H1 (cell line): Measurements from ENCODE around the gene TFF1. TPM values are rescaled to one million over a fixed set of nuclear protein-coding genes. Genes with fewer than 3 reads are reported as not detected.

ENCODE experiments used
- CTCF ChIA-PET: fragments of 300-600 bp; sonication (Branson Sonifier 250); formaldehyde crosslinking; loops from one replicate; lab custom pipeline; 2021; ENCODE audit not compliant: partially characterized antibody; lab: Charles Lee
- POLR2A ChIA-PET: fragments of 300-600 bp; sonication (Branson Sonifier 250); formaldehyde crosslinking; loops from one replicate; lab custom pipeline; 2021; ENCODE audit warnings: inconsistent platforms; ENCODE audit not compliant: partially characterized antibody; lab: Charles Lee
- DNase-seq, 2 experiments: peaks; one replicate each; pipeline versions ENCODE4 v3.0.0 to v3.0.0-alpha.2; 2010 to 2022; ENCODE audit warnings: low spot score in 2 of 2, low read depth in 1 of 2, mixed read lengths in 1 of 2
- FAIRE-seq: peaks from 2 replicates; lab custom pipeline; 2011; peaks lifted over from hg19 to GRCh38; lab: Jason Lieb, UNC
- H2AFZ ChIP-seq: 2 replicates; pipeline ENCODE4 v1.8.1; 2012; ENCODE audit warnings: low read length, inconsistent platforms
- H2AK5ac ChIP-seq: 2 replicates; pipeline ENCODE4 v1.6.1; 2013; ENCODE audit warnings: low read depth, low read length
- H2BK120ac ChIP-seq: replicated peaks from 2 replicates; pipeline ENCODE3; 2013; ENCODE audit warnings: low read depth, low read length, inconsistent platforms
- H2BK12ac ChIP-seq: 2 replicates; pipeline ENCODE4 v1.6.1; 2013; ENCODE audit warnings: low read depth, low read length
- H2BK15ac ChIP-seq: 2 replicates; pipeline ENCODE4 v1.6.1; 2013; ENCODE audit warnings: low read length
- H2BK20ac ChIP-seq: 2 replicates; pipeline ENCODE4 v1.6.1; 2013; ENCODE audit warnings: low read length
- H2BK5ac ChIP-seq: 2 replicates; pipeline ENCODE4 v1.6.1; 2013; ENCODE audit warnings: low read depth, low read length
- H3K14ac ChIP-seq: 2 replicates; pipeline ENCODE4 v1.6.1; 2013; ENCODE audit warnings: inconsistent platforms; ENCODE audit not compliant: insufficient read length
- H3K18ac ChIP-seq: 2 replicates; pipeline ENCODE4 v1.6.1; 2013; ENCODE audit warnings: low read length; ENCODE audit errors: extremely low read depth
- H3K23ac ChIP-seq: 2 replicates; pipeline ENCODE4 v1.6.1; 2013; ENCODE audit warnings: inconsistent platforms; ENCODE audit not compliant: insufficient read length
- H3K23me2 ChIP-seq: 2 replicates; pipeline ENCODE4 v1.6.1; 2013; ENCODE audit warnings: low read depth, low read length
- H3K27ac ChIP-seq: 2 replicates; pipeline ENCODE4 v1.6.1; 2011; ENCODE audit warnings: low read depth, low read length, inconsistent platforms
- H3K27me3 ChIP-seq, 4 experiments: replicated peaks in 1 of 4; 1 replicate in 1 of 4; 2 replicates in 3 of 4; pipeline versions ENCODE4 v1.6.1 to v1.8.1; 2011 to 2013; ENCODE audit warnings: low read length in 3 of 4, mild to moderate bottlenecking in 3 of 4, inconsistent platforms in 2 of 4, mixed read lengths in 2 of 4, moderate library complexity in 1 of 4; ENCODE audit not compliant: control insufficient read depth in 3 of 4, insufficient read depth in 3 of 4; ENCODE audit errors: extremely low read depth in 1 of 4
- H3K36me3 ChIP-seq, 4 experiments: 2 replicates each; pipeline versions ENCODE4 v1.6.1 to v1.8.1; 2011 to 2013; ENCODE audit warnings: mild to moderate bottlenecking in 4 of 4, low read length in 3 of 4, moderate library complexity in 2 of 4, control low read depth in 1 of 4, inconsistent platforms in 1 of 4; ENCODE audit not compliant: insufficient read depth in 4 of 4, control insufficient read depth in 2 of 4
- H3K4ac ChIP-seq: replicated peaks from 2 replicates; pipeline ENCODE3; 2013; ENCODE audit warnings: low read length, low read depth, mixed read lengths, inconsistent platforms; ENCODE audit not compliant: insufficient read length
- H3K4me1 ChIP-seq, 4 experiments: replicated peaks in 1 of 4; 1 replicate in 1 of 4; 2 replicates in 3 of 4; pipeline versions ENCODE4 v1.6.1 to v1.8.1; 2011 to 2013; ENCODE audit warnings: low read length in 3 of 4, inconsistent platforms in 2 of 4, mixed read lengths in 1 of 4; ENCODE audit not compliant: insufficient read depth in 4 of 4, control insufficient read depth in 3 of 4
- H3K4me2 ChIP-seq, 2 experiments: 2 replicates each; pipeline versions ENCODE4 v1.6.1 to v1.8.1; 2011 to 2013; ENCODE audit warnings: low read depth in 2 of 2, low read length in 2 of 2, control low read depth in 1 of 2, inconsistent platforms in 1 of 2, mild to moderate bottlenecking in 1 of 2; ENCODE audit not compliant: insufficient read depth in 1 of 2
- H3K4me3 ChIP-seq, 4 experiments: fragments of 200-600, 300-600 bp in 1 of 4; sonication (generic), shearing (Covaris generic), sonication (Bioruptor Twin) in 1 of 4; 2 replicates each; pipeline versions ENCODE4 v1.5.1 to v1.8.1; 2011 to 2016; ENCODE audit warnings: low read length in 4 of 4, low read depth in 3 of 4, control low read depth in 2 of 4, inconsistent platforms in 2 of 4, mild to moderate bottlenecking in 2 of 4, mixed read lengths in 1 of 4, moderate library complexity in 1 of 4; ENCODE audit not compliant: insufficient read depth in 2 of 4; ENCODE audit errors: extremely low read depth in 1 of 4
- H3K56ac ChIP-seq: replicated peaks from 2 replicates; pipeline ENCODE3; 2013; ENCODE audit warnings: low read depth, mild to moderate bottlenecking, mixed read lengths, low read length, inconsistent platforms; ENCODE audit not compliant: insufficient read length
- H3K79me1 ChIP-seq: 2 replicates; pipeline ENCODE4 v1.6.1; 2013; ENCODE audit warnings: low read depth, low read length, control low read depth
- H3K79me2 ChIP-seq, 2 experiments: 2 replicates each; pipeline versions ENCODE4 v1.6.1 to v1.8.1; 2012 to 2013; ENCODE audit warnings: low read length in 2 of 2, mild to moderate bottlenecking in 2 of 2, inconsistent platforms in 1 of 2; ENCODE audit not compliant: insufficient read depth in 2 of 2, control insufficient read depth in 1 of 2
- H3K9ac ChIP-seq, 4 experiments: replicated peaks in 1 of 4; 1 replicate in 1 of 4; 2 replicates in 3 of 4; pipeline versions ENCODE4 v1.6.1 to v1.8.1; 2011 to 2013; ENCODE audit warnings: low read depth in 3 of 4, low read length in 3 of 4, control low read depth in 2 of 4, mild to moderate bottlenecking in 2 of 4, moderate library complexity in 2 of 4, inconsistent platforms in 1 of 4; ENCODE audit errors: extremely low read depth in 1 of 4
- H3K9me3 ChIP-seq, 2 experiments: 2 replicates each; pipeline versions ENCODE4 v1.6.1 to v1.8.1; 2012 to 2013; ENCODE audit warnings: mild to moderate bottlenecking in 2 of 2, moderate library complexity in 2 of 2, control low read depth in 1 of 2, inconsistent platforms in 1 of 2, low read depth in 1 of 2, low read length in 1 of 2, mixed read lengths in 1 of 2; ENCODE audit not compliant: insufficient read depth in 2 of 2
- H4K20me1 ChIP-seq, 2 experiments: replicated peaks in 1 of 2; 2 replicates each; pipeline versions ENCODE3 to v1.8.1; 2011 to 2013; ENCODE audit warnings: inconsistent platforms in 2 of 2, low read length in 2 of 2, mild to moderate bottlenecking in 1 of 2; ENCODE audit not compliant: insufficient read depth in 2 of 2, control insufficient read depth in 1 of 2
- H4K5ac ChIP-seq: 2 replicates; pipeline ENCODE4 v1.6.1; 2013; ENCODE audit warnings: low read length, low read depth, mixed read lengths, inconsistent platforms; ENCODE audit not compliant: insufficient read length
- H4K8ac ChIP-seq: 2 replicates; pipeline ENCODE4 v1.8.0; 2013; ENCODE audit warnings: mild to moderate bottlenecking, moderate library complexity, low read length, inconsistent platforms; ENCODE audit not compliant: insufficient read depth; ENCODE audit errors: extremely low read depth
- H4K91ac ChIP-seq: replicated peaks from 2 replicates; pipeline ENCODE3; 2013; ENCODE audit warnings: low read length, mixed read lengths, inconsistent platforms; ENCODE audit not compliant: insufficient read length
- BACH1 ChIP-seq: IDR thresholded peaks from 2 replicates; pipeline ENCODE4 v1.6.1; 2012; ENCODE audit warnings: low read length, improper control_type of control experiment
- CEBPB ChIP-seq: IDR thresholded peaks from 2 replicates; pipeline ENCODE4 v1.6.1; 2012; ENCODE audit warnings: low read depth, low read length
- EP300 ChIP-seq, 2 experiments: IDR thresholded peaks; 1 replicate in 1 of 2; 2 replicates in 1 of 2; pipeline ENCODE4 v1.6.1; 2011 to 2012; ENCODE audit warnings: low read depth in 2 of 2, low read length in 2 of 2, mild to moderate bottlenecking in 2 of 2, borderline replicate concordance in 1 of 2, inconsistent platforms in 1 of 2, moderate library complexity in 1 of 2
- RBBP5 ChIP-seq: IDR thresholded peaks from 2 replicates; pipeline ENCODE4 v1.7.1; 2012; ENCODE audit warnings: low read depth, mild to moderate bottlenecking, inconsistent platforms, low read length, moderate library complexity, borderline replicate concordance
- SP2 ChIP-seq: IDR thresholded peaks from 2 replicates; pipeline ENCODE4 v1.6.1; 2012; ENCODE audit warnings: mild to moderate bottlenecking, low read length, inconsistent platforms
- SP4 ChIP-seq: IDR thresholded peaks from 2 replicates; pipeline ENCODE4 v1.6.1; 2012; ENCODE audit warnings: low read length, inconsistent platforms
- SUZ12 ChIP-seq: fragments of 200-600 bp; sonication (generic); IDR thresholded peaks from 2 replicates; pipeline ENCODE4 v1.6.1; 2012; ENCODE audit warnings: mild to moderate bottlenecking, inconsistent platforms, low read length, moderate library complexity, mixed read lengths
- TEAD4 ChIP-seq: IDR thresholded peaks from 2 replicates; pipeline ENCODE4 v1.6.1; 2012; ENCODE audit warnings: low read depth, low read length, inconsistent platforms, mixed read lengths
- USF2 ChIP-seq: IDR thresholded peaks from 2 replicates; pipeline ENCODE4 v1.6.1; 2011; ENCODE audit warnings: low read length, improper control_type of control experiment
- ZNF274 ChIP-seq: IDR thresholded peaks from 2 replicates; pipeline ENCODE4 v1.7.0; 2012; ENCODE audit warnings: low read length, borderline replicate concordance; ENCODE audit errors: extremely low read depth
- WGBS, 2 experiments: shearing (Covaris generic) in 1 of 2; methylation state at CpG; one replicate each; pipeline versions ENCODE4 v1.1.6 to v1.1.7; 2013 to 2015; ENCODE audit warnings: low lambda C conversion rate in 2 of 2, mixed read lengths in 2 of 2, inconsistent platforms in 1 of 2, low coverage in 1 of 2, missing lambda C conversion rate in 1 of 2; ENCODE audit not compliant: insufficient replicate concordance in 2 of 2, insufficient coverage in 1 of 2, insufficient read length in 1 of 2; ENCODE audit errors: extremely low coverage in 1 of 2, missing lambda C conversion rate in 1 of 2; 5-methylcytosine and 5-hydroxymethylcytosine counted together
- long read RNA-seq, 2 experiments: library from RNA in 1 of 2; library from capped mRNA in 1 of 2; stranded (forward); transcript quantifications; one replicate each; pipeline ENCODE4 v2.0.0, GENCODE V29; 2021; ENCODE audit warnings: inconsistent platforms in 1 of 2
- polyA minus RNA-seq, 3 experiments: library from RNA; depleted of rRNA, polyadenylated mRNA; stranded (reverse); fragments of >200 nt; gene quantifications; 1 replicate in 2 of 3; 2 replicates in 1 of 3; pipeline ENCODE4 v1.2.3, GENCODE V29; 2011
- polyA plus RNA-seq, 7 experiments: library from polyadenylated mRNA; depleted of rRNA in 3 of 7; stranded (reverse) in 5 of 7; unstranded in 2 of 7; fragments of >200 nt in 5 of 7; fragments of 200-250 nt in 2 of 7; gene quantifications; 1 replicate in 5 of 7; 2 replicates in 1 of 7; 4 replicates in 1 of 7; pipeline versions ENCODE4 v1.2.1 to v1.2.3, GENCODE V29; 2011 to 2013; ENCODE audit warnings: missing spikeins in 2 of 7, mixed read lengths in 2 of 7
- total RNA-seq: library from RNA; stranded (reverse); fragmentation: NEBNext Ultra II Directional; extraction: Animal tissue kit (Norgen Biotek cat#: 25700); gene quantifications from 2 replicates; pipeline ENCODE4 v1.2.1, GENCODE V29; 2021

Gene TFF1
- total RNA-seq (not detected in 2 replicates), polyA plus RNA-seq (2011; rRNA removed) (not detected in 2 replicates), polyA minus RNA-seq (2011; rRNA and poly(A)+ RNA removed) (not detected in 2 replicates)
- not detected for polyA plus RNA-seq (2011; cell fraction: cytosol; rRNA removed)
- not detected for polyA plus RNA-seq (2011; cell fraction: nucleus; rRNA removed)
- polyA plus RNA-seq (2012, experiment 1 of 2): not detected in 4 replicates
- polyA plus RNA-seq (2012, experiment 2 of 2): not detected
- polyA plus RNA-seq (2013, experiment 1 of 2): not detected
- not detected for polyA plus RNA-seq (2013, experiment 2 of 2)
- not detected for polyA minus RNA-seq (2011; cell fraction: cytosol; rRNA and poly(A)+ RNA removed)
- polyA minus RNA-seq (2011; cell fraction: nucleus; rRNA and poly(A)+ RNA removed): not detected
- long read RNA-seq, experiment 1: 0 reads
- long read RNA-seq, experiment 2: 0 reads

GRCh38 chr21:42366292-42367010 lies at the start of gene TFF1:
Gene TFF1, minus strand, starts transcription at chr21:42366535. Its CDS starts 40 bp downstream, at chr21:42366495.
- Histone ChIP-seq H3K27ac (no peak within 1 kb of the TSS), H2AFZ (no peak within 1 kb of the TSS), H3K9me3 (no peaks in the 10 kb centered on the region), H4K20me1 (no peaks in the 10 kb centered on the region), H4K5ac (no peak within 1 kb of the TSS), H3K79me2 (no peaks in the 10 kb centered on the region), H3K23ac (no peak within 1 kb of the TSS), H3K18ac (no peak within 1 kb of the TSS), H3K56ac (no peak within 1 kb of the TSS), H3K36me3 (no peaks in the 10 kb centered on the region), H3K4ac (no peak within 1 kb of the TSS), H4K8ac (peak within 1 kb of the TSS; percentile 94; the same call in 1 of the 2 replicates), H3K79me1 (no peaks in the 10 kb centered on the region), H2BK5ac (no peak within 1 kb of the TSS), H2BK120ac (no peak within 1 kb of the TSS), H3K23me2 (no peaks in the 10 kb centered on the region), H3K4me2 (no peak within 1 kb of the TSS), H3K4me1 (no peaks in the 10 kb centered on the region; a peak in 3 of 7 replicates), H3K4me3 (no peak within 1 kb of the TSS), H2AK5ac (no peak within 1 kb of the TSS), H3K14ac (no peak within 1 kb of the TSS), H3K27me3 (peaks cover 0 to 2% (median 0%) of the 10 kb centered on the region in 4 experiments; a peak in 1 of 7 replicates), H2BK15ac (no peak within 1 kb of the TSS), H2BK20ac (no peak within 1 kb of the TSS), H2BK12ac (no peak within 1 kb of the TSS), H3K9ac (no peak within 1 kb of the TSS), H4K91ac (peak within 1 kb of the TSS; percentile 58)
- 85% methylated on average over 19 of the region's 19 CpGs; no CpG with 5 or more reads in 1 of the 2 experiments for WGBS, 2 experiments
- ChIA-PET POLR2A (no interaction called here), CTCF (interaction anchor here (0.7 to 3.5 kb wide), 8 partner anchors 12 to 107 kb away, joined by 3 to 20 read pairs (median 4); no protein-coding TSS in a partner anchor)
- no peak for DNase-seq
- no peak for FAIRE-seq
- TF ChIP-seq SP4 (no peak), CEBPB (no peak), EP300 (IDR thresholded peaks at IDR 0.05; ENCODE audit: borderline replicate concordance in 1 of 2, low read depth in 2 of 2, low read length in 2 of 2) (no peak), ZNF274 (no peak), TEAD4 (no peak), USF2 (no peak), RBBP5 (no peak), SP2 (no peak), SUZ12 (no peak), BACH1 (no peak)
